Hematopoietic multipotent progenitor cell treated with erythropoietin and hydrocortisone succinate and interleukin-3 and kit ligand, for 8 days (in vitro differentiated cells): ENCODE measurements around the gene PRDM11.
"Not testable (repeated sequence)": the region's sequence is repeated elsewhere in the genome, so short reads cannot be mapped to it uniquely, and the experiment has no call there.

Experiments
- DNase-seq: peaks from one replicate; pipeline ENCODE4 v3.0.0-alpha.2; 2015

PRDM11 gene

GRCh38 chr11:45146072-45147016 lies at the start of gene PRDM11:
TSS of gene PRDM11 (plus strand) at chr11:45146639. CDS start at chr11:45181767, 35,128 bp downstream.
- peak; percentile 47 for DNase-seq

- DNase-seq, result peak; percentile 75
These were observed 48.5 kb upstream of the PRDM11 start for GRCh38 chr11:45097721-45098493.

- no peak for DNase-seq
These were observed 47.5 kb upstream of the PRDM11 start for GRCh38 chr11:45098929-45099328.

GRCh38 chr11:45100339-45100738 lies 46.1 kb upstream of the PRDM11 start:
- DNase-seq, result peak; percentile 39

- DNase-seq, result no peak
These were observed 44.1 kb upstream of the PRDM11 start for GRCh38 chr11:45102361-45102809.

- peak; percentile 70 for DNase-seq
These were observed 43.4 kb upstream of the PRDM11 start for GRCh38 chr11:45102810-45103621.

- no peak for DNase-seq
These were observed 42.2 kb upstream of the PRDM11 start for GRCh38 chr11:45104006-45104789.

DNA sequence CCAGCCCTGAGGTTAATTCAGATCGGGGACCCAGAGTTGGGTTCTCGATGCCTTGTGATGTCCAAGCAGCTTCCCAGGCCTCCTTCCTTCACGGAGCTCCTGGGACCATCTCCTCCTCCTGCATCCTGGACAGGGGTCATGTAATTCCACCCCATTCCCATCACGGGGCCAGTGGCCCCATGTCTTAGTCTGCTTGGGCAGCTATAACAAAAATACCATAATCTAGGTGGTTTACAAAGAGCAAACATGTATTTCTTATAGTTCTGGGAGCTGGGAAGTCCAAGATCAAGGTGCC lies 41.7 kb upstream of the PRDM11 start:
- DNase-seq, result no peak

DNA sequence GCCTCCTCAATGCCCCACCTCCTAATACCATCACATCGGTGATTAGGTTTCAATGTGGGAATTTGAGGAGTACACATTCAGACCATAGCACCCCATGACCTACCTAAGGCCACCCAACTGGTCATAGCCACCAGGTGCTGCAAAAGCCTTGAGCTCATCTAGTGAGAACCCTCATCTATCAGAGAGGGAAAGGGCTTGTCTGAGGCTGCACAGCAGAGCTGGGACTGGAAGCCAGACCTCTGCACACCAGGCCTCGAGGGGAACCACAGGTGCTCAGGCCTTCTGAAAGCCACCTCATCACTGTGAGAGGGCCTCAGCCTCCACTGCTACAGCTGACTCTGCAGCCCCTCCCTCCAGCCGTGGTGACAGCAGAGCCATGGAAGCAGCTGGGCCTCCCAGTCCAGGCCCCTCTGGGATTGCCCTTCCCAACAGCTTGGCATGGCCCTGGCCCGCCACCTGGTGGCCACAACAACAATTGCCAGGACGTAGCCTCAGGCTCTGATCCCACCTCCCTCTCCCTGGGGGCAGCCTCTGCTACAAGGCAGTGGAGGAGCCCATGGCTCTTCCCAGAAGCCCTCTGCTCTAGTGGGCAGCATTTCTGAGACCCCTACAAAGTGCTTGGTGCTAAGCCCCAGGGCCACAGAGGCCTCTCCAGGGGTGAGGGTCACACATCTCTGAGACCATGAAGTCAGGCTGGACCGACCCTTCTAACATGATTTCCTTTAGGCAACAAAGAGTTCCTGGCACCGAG lies 41.0 kb upstream of the PRDM11 start:
- peak; percentile 58 for DNase-seq

DNA sequence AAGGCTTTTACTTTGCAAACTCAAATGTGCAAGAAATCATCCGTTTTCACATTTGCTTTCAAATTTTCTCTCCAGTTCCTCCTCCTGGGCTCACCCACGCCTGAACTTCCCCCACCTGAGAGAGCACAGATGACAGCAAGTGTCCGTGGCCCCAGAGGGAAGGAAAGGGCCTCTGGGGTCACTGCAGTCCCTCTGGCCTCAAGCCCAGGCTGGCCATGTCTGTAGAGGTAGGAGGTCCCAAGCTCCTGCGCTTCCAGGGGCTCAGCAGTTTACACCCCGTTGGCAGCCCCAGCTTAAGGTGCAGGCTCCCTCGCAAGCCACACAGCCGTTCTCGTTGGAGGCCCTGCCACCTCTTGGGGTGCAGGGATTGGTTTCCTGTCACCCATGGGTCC lies 40.5 kb upstream of the PRDM11 start:
- no peak for DNase-seq

GRCh38 chr11:45106440-45106839 lies 40.0 kb upstream of the PRDM11 start:
- no peak for DNase-seq

DNA sequence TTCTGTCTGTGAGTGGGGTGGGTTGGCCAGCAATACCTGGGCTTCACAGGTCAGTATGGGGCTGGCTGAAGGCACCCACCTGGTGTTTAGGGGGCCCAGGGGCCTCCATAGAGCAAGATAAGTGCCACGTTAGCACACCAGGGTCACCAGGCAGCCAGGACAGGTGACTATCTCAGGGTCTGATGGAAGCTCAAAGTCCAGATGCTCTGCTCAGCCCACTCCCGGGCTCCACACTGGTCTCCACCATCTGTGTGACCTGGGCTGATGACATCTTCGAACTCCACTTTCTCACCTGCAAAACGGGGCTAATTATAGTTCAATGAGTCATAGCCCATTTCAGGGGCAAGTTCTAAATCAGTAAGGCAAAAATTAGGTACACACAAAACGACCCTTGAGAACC lies 39.4 kb upstream of the PRDM11 start:
- no peak for DNase-seq

DNA sequence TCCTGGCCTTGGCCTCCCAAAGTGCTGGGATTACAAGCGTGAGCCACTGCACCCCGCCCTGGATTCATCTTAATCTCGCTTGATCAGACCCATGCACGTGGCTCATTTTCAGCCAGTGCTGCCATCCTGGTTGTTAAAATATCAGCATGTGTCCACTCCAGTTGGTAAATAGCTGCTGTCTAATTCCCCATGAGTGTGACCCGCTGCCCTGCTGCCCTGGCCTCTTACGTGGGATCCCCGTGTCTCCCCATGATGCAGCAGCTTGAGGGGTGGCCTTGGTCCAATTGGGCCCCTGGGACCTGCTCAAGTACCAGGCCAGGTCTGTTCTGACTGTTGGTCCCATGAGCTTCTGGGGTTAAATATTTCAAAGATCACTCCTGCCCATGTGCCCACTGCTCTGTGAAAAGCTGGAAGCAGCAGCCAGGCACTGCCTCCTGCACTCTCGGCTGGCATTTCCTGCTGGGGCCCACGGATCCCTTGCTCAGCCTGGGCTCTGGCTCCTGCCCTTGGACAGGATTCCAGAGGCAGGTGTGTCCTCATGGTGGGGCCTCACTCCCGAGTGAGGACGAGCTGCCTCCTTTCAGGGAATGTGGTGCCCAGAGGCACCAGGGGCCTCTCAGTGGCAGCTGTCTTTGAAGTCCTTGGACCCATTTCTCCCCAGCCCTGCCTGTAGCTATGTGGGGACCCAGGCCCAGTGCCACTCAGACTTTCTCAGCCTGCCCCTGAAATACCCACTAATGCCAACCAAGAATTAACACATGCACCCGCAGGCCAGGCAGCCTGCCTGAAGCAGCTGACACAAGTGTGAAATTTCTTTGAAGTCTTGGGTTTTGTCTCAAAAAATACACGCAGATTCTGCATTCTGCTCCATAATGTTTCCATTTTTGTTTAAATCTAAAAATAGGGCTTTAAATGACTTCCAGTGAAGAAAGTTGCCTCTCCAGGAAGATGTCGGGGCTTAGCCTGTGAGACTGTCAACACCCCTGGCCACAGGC lies 38.1 kb upstream of the PRDM11 start:
- DNase-seq, result peak; percentile 13

GRCh38 chr11:45109400-45109799 lies 37.0 kb upstream of the PRDM11 start:
- DNase-seq, result no peak

DNA sequence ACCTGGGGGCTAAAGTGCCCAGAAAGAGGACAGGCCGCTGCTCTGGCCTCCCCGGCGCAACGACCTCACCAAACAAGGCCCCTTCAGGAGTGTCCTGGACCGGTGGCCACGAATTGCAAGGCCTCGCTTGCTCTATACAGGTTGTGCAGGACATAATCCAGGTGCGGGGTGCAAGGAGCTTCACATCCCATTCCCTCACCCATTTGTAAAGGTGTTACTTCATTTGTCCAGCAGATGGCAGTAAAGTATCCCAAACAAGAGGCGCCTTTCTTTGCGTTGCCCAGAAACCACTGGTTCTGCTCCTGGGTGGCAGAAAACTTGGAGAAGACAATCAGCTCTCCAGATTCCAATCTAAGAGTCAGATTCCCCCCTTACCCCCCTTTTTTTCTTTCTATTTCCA lies 35.9 kb upstream of the PRDM11 start:
- DNase-seq, result peak; percentile 80

DNA sequence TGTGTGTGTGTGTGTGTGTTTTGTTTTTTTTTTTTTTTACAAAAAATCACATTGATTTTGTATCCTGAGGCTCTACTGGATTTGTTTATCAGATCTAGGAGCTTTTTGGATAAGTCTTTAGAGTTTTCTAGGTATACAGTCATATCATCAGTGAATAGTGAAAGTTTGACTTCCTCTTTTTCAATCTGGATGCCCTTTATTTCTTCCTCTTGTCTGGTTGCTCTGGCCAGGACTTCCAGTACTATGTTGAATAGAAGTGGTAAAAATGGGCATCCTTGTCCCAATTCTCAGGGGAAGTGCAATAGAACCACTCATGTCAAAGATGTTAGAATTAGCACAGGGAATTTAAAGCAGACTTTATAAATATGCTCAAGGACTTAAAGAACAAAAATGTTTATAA lies 32.6 kb upstream of the PRDM11 start:
- DNase-seq, result no peak

DNA sequence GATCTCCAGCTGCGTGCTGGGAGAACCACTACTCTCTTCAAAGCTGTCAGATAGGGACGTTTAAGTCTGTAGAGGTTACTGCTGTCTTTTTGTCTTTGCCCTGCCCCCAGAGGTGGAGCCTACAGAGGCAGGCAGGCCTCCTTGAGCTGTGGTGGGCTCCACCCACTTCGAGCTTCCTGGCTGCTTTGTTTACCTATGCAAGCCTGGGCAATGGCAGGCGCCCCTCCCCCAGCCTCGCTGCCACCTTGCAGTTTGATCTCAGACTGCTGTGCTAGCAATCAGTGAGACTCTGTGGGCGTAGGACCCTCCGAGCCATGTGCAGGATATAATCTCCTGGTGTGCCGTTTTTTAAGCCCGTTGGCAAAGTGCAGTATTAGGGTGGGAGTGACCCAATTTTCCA lies 18.6 kb upstream of the PRDM11 start:
- DNase-seq, result not testable (repeated sequence)

GRCh38 chr11:45133878-45134277 lies 12.6 kb upstream of the PRDM11 start:
- DNase-seq, result no peak

DNA sequence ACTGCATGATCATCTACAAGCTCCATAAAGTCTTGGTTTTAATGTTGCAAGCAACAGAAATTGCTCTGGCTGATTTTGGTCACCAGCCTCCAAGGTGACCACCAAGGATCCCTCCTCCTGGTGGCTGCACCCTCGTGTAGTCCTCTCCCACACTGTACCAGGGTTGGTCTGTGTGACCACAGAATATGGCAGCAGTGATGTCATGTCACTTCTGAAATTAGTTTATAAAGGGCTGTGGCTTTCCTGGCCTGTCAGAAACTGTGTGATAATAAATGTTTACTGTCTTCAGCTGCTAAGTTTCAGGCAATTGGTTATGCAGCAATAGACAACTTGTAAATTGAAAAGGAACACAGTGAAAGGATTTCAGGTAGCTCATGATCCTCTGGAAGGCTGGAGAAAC lies 5.3 kb upstream of the PRDM11 start:
- no peak for DNase-seq

- DNase-seq, result no peak
These were observed 4.8 kb upstream of the PRDM11 start for GRCh38 chr11:45141631-45142030.
